Esophagus muscularis mucosa (tissue), 3 donors: ENCODE results near the gene C16orf82.

Source experiments
- POLR2A ChIP-seq: fragments of 450-650 bp; IDR thresholded peaks from one replicate; pipeline ENCODE4 v1.6.1; 2017; ENCODE audit warnings: antibody characterized with exemption, moderate library complexity, mild to moderate bottlenecking, low read depth
- POLR2AphosphoS5 ChIP-seq, 2 donors: sonication (generic); formaldehyde crosslinking; IDR thresholded peaks; one replicate each; pipeline ENCODE4 v1.6.1; 2017; ENCODE audit warnings: antibody characterized with exemption in 2 of 2
- TF ChIP-seq, protein P1 (sequence below), 3 experiments: fragments of 200-600 bp in 2 of 3; fragments of 450-650 bp in 1 of 3; sonication (generic) in 2 of 3; IDR thresholded peaks; one replicate each; pipeline ENCODE4 v1.5.1; 2017 to 2019; ENCODE audit warnings: antibody characterized with exemption in 3 of 3, mild to moderate bottlenecking in 2 of 3, moderate library complexity in 1 of 3

DNA sequence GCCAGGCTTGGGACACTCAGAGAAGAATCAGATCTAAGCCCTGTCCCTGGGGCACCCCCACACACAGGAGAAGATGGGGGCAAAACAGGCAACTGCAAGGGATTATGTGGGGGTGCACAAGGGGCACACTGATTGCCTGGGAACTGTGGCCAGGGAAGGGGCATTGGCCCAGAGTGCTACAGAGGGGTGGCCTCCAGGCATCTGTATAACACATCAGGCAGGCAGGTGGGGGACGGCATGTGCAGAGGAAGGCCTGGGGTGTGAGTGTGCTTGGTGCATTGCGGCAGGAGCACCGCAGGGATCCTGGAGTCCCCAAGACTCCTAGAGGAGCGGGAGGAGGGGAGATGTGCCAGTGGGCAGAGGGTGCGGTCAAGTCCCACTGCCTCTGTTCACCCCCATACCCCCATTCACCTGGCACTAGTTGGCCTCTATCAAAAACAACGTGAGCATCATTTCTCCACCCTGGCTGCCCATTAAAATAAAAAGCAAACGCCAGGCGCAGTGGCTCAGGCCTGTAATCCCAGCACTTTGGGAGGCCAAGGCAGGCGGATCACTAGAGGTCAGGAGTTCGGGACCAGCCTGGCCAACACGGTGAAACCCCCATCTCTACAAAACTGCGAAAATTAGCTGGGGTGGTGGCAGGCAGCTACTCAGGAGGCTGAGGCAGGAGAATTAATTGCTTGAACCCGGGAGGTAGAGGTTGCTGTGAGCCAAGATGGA lies 41.5 kb downstream of the C16orf82 start:
- TF ChIP-seq, protein P1, sequence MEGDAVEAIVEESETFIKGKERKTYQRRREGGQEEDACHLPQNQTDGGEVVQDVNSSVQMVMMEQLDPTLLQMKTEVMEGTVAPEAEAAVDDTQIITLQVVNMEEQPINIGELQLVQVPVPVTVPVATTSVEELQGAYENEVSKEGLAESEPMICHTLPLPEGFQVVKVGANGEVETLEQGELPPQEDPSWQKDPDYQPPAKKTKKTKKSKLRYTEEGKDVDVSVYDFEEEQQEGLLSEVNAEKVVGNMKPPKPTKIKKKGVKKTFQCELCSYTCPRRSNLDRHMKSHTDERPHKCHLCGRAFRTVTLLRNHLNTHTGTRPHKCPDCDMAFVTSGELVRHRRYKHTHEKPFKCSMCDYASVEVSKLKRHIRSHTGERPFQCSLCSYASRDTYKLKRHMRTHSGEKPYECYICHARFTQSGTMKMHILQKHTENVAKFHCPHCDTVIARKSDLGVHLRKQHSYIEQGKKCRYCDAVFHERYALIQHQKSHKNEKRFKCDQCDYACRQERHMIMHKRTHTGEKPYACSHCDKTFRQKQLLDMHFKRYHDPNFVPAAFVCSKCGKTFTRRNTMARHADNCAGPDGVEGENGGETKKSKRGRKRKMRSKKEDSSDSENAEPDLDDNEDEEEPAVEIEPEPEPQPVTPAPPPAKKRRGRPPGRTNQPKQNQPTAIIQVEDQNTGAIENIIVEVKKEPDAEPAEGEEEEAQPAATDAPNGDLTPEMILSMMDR (IDR thresholded peaks at IDR 0.05): no peak
- TF ChIP-seq POLR2A: no peak
- no peak for TF ChIP-seq POLR2AphosphoS5 (IDR thresholded peaks at IDR 0.05)
